CD4-positive, alpha-beta T cell (primary cell): ENCODE results near the gene IFI27L1. TPM values are rescaled to one million over a fixed set of nuclear protein-coding genes. Genes with fewer than 3 reads are reported as not detected.
A peak's percentile ranks its signal among the peaks of the same experiment; 100 is the strongest.

ENCODE experiments used
- ATAC-seq: fragments of 200-7000 bp; cut with Tn5 transposase; one replicate; pipeline ENCODE4 v1.10.0; 2022; ENCODE audit warnings: mild to moderate bottlenecking; ENCODE audit not compliant: poor library complexity
- CTCF ChIA-PET: fragments of 350-600 bp; sonication (Branson Sonifier 250); formaldehyde crosslinking; loops from one replicate; lab custom pipeline; 2021; ENCODE audit warnings: antibody characterized with exemption, inconsistent platforms; lab: Charles Lee
- POLR2A ChIA-PET: fragments of 350-600 bp; sonication (Branson Sonifier 250); formaldehyde crosslinking; loops from one replicate; lab custom pipeline; 2021; ENCODE audit warnings: antibody characterized with exemption, inconsistent platforms; lab: Charles Lee
- DNase-seq, 14 experiments: peaks; one replicate each; pipeline ENCODE4 v3.0.0-alpha.2; 2013 to 2020; ENCODE audit warnings: mixed read lengths in 2 of 14
- H3K27ac ChIP-seq, 2 donors: one replicate each; pipeline versions ENCODE4 v1.5.1 to v1.7.0; 2013; ENCODE audit warnings: low read length in 2 of 2, low read depth in 1 of 2, mild to moderate bottlenecking in 1 of 2
- H3K27me3 ChIP-seq, 2 experiments: 1 replicate in 1 of 2; 2 replicates in 1 of 2; pipeline versions ENCODE4 v1.6.1 to v1.7.0; 2013; ENCODE audit warnings: low read length in 2 of 2, control low read depth in 1 of 2, mild to moderate bottlenecking in 1 of 2, moderate library complexity in 1 of 2; ENCODE audit not compliant: insufficient read depth in 2 of 2, control insufficient read depth in 1 of 2
- H3K36me3 ChIP-seq: one replicate; pipeline ENCODE4 v1.6.1; 2013; ENCODE audit warnings: low read length, control low read depth; ENCODE audit not compliant: insufficient read depth
- H3K4me1 ChIP-seq: one replicate; pipeline ENCODE4 v1.6.1; 2013; ENCODE audit warnings: low read length, control low read depth; ENCODE audit not compliant: insufficient read depth
- H3K4me3 ChIP-seq: one replicate; pipeline ENCODE4 v1.5.1; 2013; ENCODE audit warnings: mild to moderate bottlenecking, low read length, moderate library complexity
- H3K9me3 ChIP-seq, 2 experiments: 1 replicate in 1 of 2; 2 replicates in 1 of 2; pipeline versions ENCODE4 v1.6.1 to v1.7.0; 2013; ENCODE audit warnings: low read length in 2 of 2, mild to moderate bottlenecking in 2 of 2, control low read depth in 1 of 2, moderate library complexity in 1 of 2; ENCODE audit not compliant: control insufficient read depth in 1 of 2, insufficient read depth in 1 of 2
- H3K27ac Mint-ChIP-seq: one replicate; pipeline ENCODE4 v1.8.0; 2020; ENCODE audit warnings: mixed read lengths
- H3K27me3 Mint-ChIP-seq: one replicate; pipeline ENCODE4 v1.8.0; 2021; ENCODE audit warnings: mixed read lengths
- H3K36me3 Mint-ChIP-seq: one replicate; pipeline ENCODE4 v1.8.0; 2021; ENCODE audit warnings: low read depth, mixed read lengths
- H3K4me1 Mint-ChIP-seq: one replicate; pipeline ENCODE4 v1.8.0; 2021; ENCODE audit warnings: low read depth, mixed read lengths
- H3K4me3 Mint-ChIP-seq: one replicate; pipeline ENCODE4 v1.8.0; 2020; ENCODE audit warnings: mild to moderate bottlenecking, mixed read lengths
- H3K9me3 Mint-ChIP-seq: one replicate; pipeline ENCODE4 v1.8.0; 2020; ENCODE audit warnings: mixed read lengths
- CTCF ChIP-seq: fragments of 200-600 bp; IDR thresholded peaks from one replicate; pipeline ENCODE4 v1.8.0; 2022; ENCODE audit warnings: antibody characterized with exemption, mild to moderate bottlenecking
- intact Hi-C, 2 experiments: fragments of 100-400 bp; cut with DNase I in 1 of 2; cut with micrococcal nuclease in 1 of 2; formaldehyde crosslinking; loops; one replicate each; pipeline versions ENCODE4 v1.15.1 to v1.9.0; 2023 to 2025; cut with DNase I, micrococcal nuclease
- total RNA-seq, 174 experiments: library from RNA in 2 of 174; stranded (reverse) in 2 of 174; gene quantifications; one replicate each; pipeline ENCODE4 v1.2.3 and lab custom pipeline; 2021 to 2026

IFI27L1 gene
- total RNA-seq, 2 experiments from 2014 or later = 14.1 to 14.3 TPM

GRCh38 chr14:94124582-94125377 is 43.7 kb downstream of the IFI27L1 start:
- Histone ChIP-seq H3K9me3 (peaks cover 12 to 13% of the 10 kb centered on the region in 2 experiments), H3K27ac (no peak overlapping the region), H3K27me3 (no peaks in the 10 kb centered on the region), H3K4me3 (no peak overlapping the region), H3K36me3 (no peaks in the 10 kb centered on the region), H3K4me1 (peaks cover 13% of the 10 kb centered on the region)
- H3K27ac Mint-ChIP-seq = no peak overlapping the region
- peaks cover 13% of the 10 kb centered on the region for H3K4me1 Mint-ChIP-seq
- H3K36me3 Mint-ChIP-seq = peaks cover 11% of the 10 kb centered on the region
- peaks cover 9% of the 10 kb centered on the region for H3K9me3 Mint-ChIP-seq
- TF ChIP-seq CTCF = no peak
- no peak overlapping the region for H3K4me3 Mint-ChIP-seq
- intact Hi-C loops = no loop called here
- POLR2A ChIA-PET = interaction anchor here (0.6 to 2.3 kb wide), 2 partner anchors 43 to 45 kb away, joined by 3 to 6 read pairs; partner anchors contain the start of genes DDX24 and IFI27L1
- CTCF ChIA-PET = no interaction called here
- no peak for ATAC-seq
- H3K27me3 Mint-ChIP-seq = peaks cover 7% of the 10 kb centered on the region
- peak in 1 of 14 experiments; percentile 11 for DNase-seq

- H3K27ac Mint-ChIP-seq = no peak overlapping the region
Measured at GRCh38 chr14:94125659-94126418, 44.7 kb downstream of the IFI27L1 start.

GRCh38 chr14:94126419-94126677 is 45.2 kb downstream of the IFI27L1 start:
- H3K4me1 ChIP-seq = peaks cover 18% of the 10 kb centered on the region
- H3K9me3 ChIP-seq = peaks cover under 1 to 8% of the 10 kb centered on the region in 2 experiments
- CTCF ChIA-PET = no interaction called here
- no peak for TF ChIP-seq CTCF
- DNase-seq (peak in 1 of 14 experiments; percentile 17), ATAC-seq (no peak)
- no peaks in the 10 kb centered on the region for H3K27me3 ChIP-seq
- no peak overlapping the region for H3K4me3 ChIP-seq
- H3K4me1 Mint-ChIP-seq = peaks cover 20% of the 10 kb centered on the region
- no peaks in the 10 kb centered on the region for H3K9me3 Mint-ChIP-seq
- no peak overlapping the region for H3K27ac ChIP-seq
- intact Hi-C loops = no loop called here
- POLR2A ChIA-PET = no interaction called here
- H3K27ac Mint-ChIP-seq = no peak overlapping the region
- H3K36me3 ChIP-seq = no peaks in the 10 kb centered on the region
- H3K36me3 Mint-ChIP-seq = peaks cover 4% of the 10 kb centered on the region
- H3K27me3 Mint-ChIP-seq = no peaks in the 10 kb centered on the region
- no peak overlapping the region for H3K4me3 Mint-ChIP-seq

More at GRCh38 chr14:94125659-94126418, 44.7 kb downstream of the IFI27L1 start:
- Histone ChIP-seq H3K27ac (no peak overlapping the region), H3K4me3 (no peak overlapping the region), H3K36me3 (no peaks in the 10 kb centered on the region), H3K4me1 (peaks cover 18% of the 10 kb centered on the region), H3K9me3 (peaks cover 6 to 9% of the 10 kb centered on the region in 2 experiments), H3K27me3 (no peaks in the 10 kb centered on the region)
- ATAC-seq = no peak
- Mint-ChIP-seq H3K4me1 (peaks cover 20% of the 10 kb centered on the region), H3K36me3 (peaks cover 9% of the 10 kb centered on the region), H3K27me3 (peaks cover 2% of the 10 kb centered on the region), H3K4me3 (no peak overlapping the region), H3K9me3 (peaks cover 5% of the 10 kb centered on the region)
- ChIA-PET CTCF (no interaction called here), POLR2A (interaction anchor here (2.3 kb wide), 1 partner anchor 44 kb away, joined by 6 read pairs; the partner anchor contains the start of genes DDX24 and IFI27L1)
- peak in 1 of 14 experiments; percentile 8 for DNase-seq
- no peak for TF ChIP-seq CTCF
- intact Hi-C loops = no loop called here
